CD1c-positive myeloid dendritic cell (primary cell): Measurements from ENCODE around the gene SMAD3.

Experiments
- DNase-seq: peaks from one replicate; pipeline ENCODE4 v3.0.0-alpha.2; 2016; ENCODE audit errors: extremely low spot score

The SMAD3 gene

GRCh38 chr15:67230504-67230903 lies 165.1 kb downstream of the SMAD3 start:
- no peak for DNase-seq

GRCh38 chr15:67232591-67232990 lies 167.2 kb downstream of the SMAD3 start:
- DNase-seq = no peak

GRCh38 chr15:67240235-67241131 lies 175.1 kb downstream of the SMAD3 start:
- DNase-seq = peak; percentile 37

- no peak for DNase-seq
These were observed 175.9 kb downstream of the SMAD3 start for GRCh38 chr15:67241132-67241855.

- no peak for DNase-seq
These were observed 177.3 kb downstream of the SMAD3 start for GRCh38 chr15:67242708-67243111.
